GM18861 (cell line): ENCODE measurements around the gene NMUR1.
"Not testable (repeated sequence)": the region's sequence is repeated elsewhere in the genome, so short reads cannot be mapped to it uniquely, and the experiment has no call there.

Source experiments
- ATAC-seq: cut with Tn5 transposase; IDR thresholded peaks from one replicate; pipeline ENCODE4 v1.9.1; 2021; ENCODE audit not compliant: unreplicated experiment

The NMUR1 gene, protein sequence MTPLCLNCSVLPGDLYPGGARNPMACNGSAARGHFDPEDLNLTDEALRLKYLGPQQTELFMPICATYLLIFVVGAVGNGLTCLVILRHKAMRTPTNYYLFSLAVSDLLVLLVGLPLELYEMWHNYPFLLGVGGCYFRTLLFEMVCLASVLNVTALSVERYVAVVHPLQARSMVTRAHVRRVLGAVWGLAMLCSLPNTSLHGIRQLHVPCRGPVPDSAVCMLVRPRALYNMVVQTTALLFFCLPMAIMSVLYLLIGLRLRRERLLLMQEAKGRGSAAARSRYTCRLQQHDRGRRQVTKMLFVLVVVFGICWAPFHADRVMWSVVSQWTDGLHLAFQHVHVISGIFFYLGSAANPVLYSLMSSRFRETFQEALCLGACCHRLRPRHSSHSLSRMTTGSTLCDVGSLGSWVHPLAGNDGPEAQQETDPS

DNA sequence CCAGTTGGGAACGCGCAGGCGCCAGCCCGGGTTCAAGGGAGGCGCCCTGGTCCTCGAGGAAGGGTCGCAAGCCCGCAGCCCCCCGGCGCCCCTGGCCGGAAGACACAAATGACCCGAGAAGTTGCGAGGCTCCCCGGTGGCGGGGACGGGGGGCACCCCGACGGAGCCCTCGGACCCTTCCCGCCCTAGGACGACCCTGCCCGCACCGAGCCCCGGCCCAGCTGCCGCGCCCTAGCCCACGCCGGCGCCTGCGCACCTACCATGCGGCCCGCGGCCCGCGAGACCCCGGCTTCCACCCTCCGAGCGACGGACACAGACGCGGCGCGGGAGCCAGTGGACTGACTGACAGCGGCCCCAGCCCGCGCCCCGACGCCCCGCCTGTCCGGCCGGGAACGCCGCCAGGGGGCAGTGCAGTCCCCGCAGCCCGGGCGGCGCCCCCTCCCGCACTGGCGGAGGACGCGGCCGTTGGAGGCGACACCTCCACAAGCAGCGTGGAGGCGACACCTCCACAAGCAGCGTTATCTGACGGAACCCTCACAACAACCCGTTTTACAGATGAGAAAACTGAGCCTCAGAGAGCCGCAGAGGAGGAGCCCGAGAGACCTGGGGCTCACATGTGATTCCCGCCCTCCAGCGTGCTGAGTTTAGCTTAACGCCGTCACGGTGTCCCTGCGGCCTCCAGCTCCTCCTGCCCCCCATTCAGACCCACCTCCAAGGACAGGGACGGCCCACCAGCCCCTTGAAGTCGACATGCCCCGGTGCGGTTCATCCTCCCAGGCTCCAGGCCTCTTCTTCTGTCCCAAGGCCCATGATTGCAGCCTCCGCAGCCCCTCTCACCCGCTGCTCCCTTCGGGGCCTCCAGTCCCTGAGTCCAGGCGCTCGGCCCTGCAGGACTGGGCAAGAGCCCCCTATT lies at the start of gene NMUR1:
TSS of gene NMUR1 (minus strand) at position 347 of the 913 bp plus-strand sequence. CDS start at position 263, 84 bp downstream.
- ATAC-seq = no peak

DNA sequence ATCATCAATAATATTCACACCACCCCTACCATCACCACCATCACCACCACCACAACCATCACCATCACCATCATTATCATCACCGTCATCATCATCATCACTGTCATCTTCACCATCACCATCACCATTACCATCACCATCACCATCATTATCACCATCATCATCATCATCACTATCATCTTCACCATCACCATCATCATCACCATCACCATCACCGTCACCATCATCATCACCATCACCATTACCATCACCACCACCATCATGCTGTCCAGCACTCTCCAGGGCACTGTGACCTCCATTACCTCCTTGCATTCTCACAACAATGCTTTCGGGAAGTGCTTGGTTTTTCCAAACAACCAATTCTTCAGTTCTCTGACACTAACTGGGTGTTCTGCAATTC lies 49.3 kb upstream of the NMUR1 start:
- no peak for ATAC-seq

- ATAC-seq = not testable (repeated sequence)
These were observed 48.4 kb upstream of the NMUR1 start for GRCh38 chr2:231578655-231579054.

DNA sequence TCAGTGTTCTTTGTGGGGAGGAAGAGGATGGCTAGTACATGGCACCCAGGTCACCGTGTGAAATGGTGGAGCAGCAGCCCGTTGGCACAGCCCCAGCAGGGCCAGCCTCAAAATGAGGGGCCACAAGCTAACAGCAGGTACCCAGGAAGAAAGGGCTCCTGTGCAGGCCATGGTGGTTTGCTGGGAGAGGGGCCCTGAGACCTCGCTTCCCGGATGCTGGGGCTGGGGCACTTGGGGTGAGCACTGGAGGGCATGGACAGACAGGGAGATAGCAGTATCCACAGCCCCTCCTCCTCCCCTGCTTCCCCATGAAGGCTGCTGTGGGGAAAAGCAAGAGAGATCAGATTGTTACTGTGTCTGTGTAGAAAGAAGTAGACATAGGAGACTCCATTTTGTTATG lies 46.2 kb upstream of the NMUR1 start:
- ATAC-seq = no peak

GRCh38 chr2:231575612-231576256 lies 45.5 kb upstream of the NMUR1 start:
- ATAC-seq = no peak

DNA sequence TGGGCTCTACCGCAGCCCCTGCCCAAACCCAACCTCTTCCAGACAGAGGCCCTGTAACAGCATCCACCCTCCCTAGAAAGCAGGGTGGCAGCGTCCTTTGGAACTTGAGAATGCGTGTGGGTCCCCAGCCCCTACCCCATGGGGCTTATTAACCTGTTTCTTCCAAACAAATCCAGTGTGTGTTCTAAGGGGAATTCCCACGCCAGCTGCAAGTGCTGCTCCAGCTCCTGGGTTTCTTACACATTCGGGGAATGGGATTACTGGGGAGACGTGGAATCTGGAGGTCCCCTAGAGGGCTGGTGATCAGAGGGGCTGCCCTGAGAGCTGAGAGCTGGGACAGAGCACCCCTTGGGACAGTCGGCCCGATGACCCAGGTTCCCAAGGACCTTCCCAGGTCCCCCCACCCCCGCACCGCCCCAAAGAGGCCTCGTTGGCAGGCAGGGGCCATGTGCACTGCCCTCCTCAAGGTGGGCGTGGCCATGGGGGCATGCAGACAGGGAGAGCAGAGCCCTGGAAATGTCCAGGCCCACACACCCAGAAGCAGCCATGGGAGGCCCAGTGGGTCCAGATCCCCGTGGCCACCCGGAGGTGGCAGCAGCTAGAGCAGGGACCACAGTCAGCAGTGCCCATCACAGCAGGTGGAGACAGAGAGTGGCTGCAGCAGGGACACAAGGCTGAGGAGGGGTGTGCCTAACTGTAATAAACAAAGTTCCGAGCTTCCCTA lies 43.6 kb upstream of the NMUR1 start:
- ATAC-seq = no peak

DNA sequence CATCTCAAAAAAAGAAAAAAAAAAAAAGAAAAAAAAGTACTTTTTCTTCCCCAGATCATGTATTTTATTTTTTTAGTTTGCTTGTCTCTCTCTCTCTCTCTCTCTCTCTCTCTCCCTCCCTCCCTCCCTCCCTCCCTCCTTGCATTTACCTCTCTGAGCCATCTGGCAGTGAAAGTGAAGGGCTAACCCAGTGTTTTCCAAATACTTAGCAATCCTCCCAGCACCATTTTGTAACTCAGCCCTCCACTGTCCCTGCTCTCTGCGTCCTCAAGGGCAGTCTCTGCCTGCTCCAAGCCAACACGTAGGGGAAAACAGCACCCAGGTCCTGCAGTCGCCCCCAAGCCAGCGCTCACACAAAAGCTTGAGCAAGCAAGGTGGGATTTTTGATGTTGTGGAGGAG lies 42.9 kb upstream of the NMUR1 start:
- ATAC-seq = no peak

DNA sequence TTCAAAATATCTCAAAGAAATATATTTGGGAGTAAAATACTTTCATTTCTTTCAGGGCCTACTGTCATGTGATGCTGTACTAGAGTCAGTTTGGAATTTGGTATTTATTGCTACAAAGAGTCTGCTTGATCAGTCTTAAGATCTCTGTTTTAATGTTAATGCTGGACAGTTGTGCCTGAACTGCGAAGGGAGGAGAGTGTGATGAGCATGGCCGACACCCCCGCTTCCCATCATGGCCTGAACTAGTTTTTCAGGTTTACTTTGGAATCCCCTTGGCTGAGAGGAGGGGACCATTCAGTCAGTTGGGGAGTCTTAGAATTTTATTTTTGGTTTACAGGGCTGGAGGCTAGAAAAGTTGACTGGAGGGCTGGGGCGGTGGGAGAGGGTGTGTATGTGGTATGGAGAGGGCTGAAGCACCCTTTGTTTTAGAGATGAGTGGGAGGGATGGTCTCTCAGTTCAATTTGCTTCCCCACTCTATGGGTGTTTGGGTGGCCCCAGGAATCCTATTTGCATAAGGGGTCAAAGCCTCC lies 41.5 kb upstream of the NMUR1 start:
- no peak for ATAC-seq

GRCh38 chr2:231570915-231571314 lies 40.7 kb upstream of the NMUR1 start:
- not testable (repeated sequence) for ATAC-seq

GRCh38 chr2:231568785-231569435 lies 38.7 kb upstream of the NMUR1 start:
- no peak for ATAC-seq

- no peak for ATAC-seq
These were observed 38.0 kb upstream of the NMUR1 start for GRCh38 chr2:231568098-231568784.

DNA sequence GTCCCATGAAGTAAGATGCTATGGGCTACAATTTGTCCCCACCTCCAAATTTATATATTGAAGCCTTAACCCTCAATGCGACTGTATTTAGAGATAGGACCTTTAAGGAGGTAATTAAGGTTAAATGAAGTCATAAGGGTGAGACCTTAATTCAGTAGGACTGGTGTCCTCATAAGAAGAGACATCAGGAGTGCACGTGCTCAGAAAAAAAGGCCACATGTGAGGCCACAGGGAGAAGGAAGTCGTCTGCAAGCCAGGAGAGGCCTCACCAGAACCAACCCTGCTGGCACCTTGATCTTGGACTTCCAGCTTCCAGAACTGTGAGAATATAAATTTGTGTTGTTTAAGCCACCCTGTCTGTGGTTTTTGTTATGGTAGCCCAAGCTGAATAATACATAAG lies 36.9 kb upstream of the NMUR1 start:
- ATAC-seq = no peak

DNA sequence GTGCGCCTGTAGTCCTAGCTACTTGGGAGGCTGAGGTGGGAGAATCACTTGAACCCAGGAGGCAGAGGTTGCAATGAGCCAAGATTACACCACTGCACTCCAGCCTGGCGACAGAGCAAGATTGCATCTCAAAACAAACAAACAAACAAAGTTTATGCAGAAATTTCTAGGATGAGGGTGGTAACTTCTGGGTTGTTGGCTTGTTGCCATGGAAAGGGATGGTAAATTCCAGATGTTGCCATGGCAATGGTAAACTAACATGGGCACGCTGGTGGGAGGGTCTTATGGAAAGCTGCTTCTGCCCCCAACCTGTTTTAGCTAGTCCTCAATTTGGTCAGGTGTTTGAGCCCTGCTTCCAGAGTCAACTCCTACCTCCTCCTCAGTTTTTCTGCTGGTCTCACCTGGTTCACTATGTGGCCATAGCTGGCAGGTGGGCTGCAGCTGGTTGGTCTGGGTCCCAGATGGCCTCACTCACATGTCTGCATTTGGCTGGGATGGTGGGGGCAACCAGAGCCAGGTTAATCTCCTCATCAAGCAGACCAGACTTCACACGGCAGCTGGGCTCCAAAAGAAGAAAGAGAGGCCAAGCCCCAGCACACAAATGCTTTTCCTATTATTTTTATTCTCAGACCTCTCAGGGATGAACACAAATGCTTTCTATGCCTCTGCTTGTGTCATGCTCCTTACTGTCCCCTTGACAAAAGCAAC lies 35.8 kb upstream of the NMUR1 start:
- ATAC-seq = no peak

DNA sequence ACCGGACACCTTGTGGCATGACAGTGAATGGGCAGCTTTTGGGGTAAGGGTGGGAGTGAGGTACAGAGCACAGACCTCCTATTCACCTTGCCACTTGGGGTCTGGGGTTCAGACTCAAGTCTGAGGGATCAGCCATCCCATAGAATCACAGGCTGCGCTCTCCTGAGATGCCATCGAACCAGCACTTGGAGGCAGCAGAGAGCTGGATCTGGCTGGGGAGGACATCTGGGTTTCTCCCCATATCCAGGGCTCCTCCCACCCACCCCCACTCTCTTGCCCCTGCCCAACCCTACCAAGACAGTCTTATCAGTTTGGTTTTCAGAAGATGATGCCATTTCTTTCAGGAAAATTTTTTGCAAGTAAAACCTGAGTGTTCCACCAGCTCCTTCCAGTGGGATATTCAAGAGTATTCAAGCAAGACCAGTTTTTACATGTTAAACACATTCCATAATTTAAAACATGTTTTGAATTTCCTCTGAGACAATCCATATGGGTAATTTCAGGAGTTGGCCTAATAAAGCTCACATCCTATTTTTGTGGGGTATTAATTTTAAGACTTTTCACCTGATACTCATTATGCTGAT lies 33.2 kb upstream of the NMUR1 start:
- ATAC-seq = no peak

DNA sequence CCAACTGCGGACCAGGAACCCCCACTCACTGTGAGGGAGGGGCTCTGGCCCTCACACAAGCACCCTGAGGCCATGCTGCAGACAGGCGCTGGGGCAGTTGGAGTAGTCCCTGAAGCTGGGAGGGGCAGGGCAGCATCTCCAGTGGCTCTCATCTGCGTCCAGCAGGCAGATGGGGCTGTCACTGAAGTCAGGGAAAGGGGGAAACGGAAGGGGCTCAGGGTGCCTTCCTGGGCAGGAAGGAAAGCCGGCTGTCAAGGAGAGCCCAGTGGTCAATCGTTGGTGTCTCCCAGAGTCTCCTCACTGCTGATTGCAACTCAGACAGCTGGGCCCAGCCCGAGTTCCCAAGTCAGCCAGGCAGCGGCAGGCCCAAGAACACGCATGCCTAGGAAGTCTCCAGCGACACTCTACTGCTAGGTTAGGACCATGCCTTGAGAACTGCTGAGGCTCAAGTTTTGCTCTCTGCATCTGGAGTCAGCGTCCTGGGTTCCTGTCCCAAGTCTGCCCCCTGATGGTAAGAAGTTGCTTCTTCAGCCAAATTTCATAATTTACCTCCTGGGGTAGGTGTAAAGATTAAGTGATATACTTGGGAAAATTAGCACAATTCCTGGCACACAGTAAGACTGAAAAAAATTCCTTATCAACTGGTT lies 27.4 kb upstream of the NMUR1 start:
- ATAC-seq = peak; percentile 84

DNA sequence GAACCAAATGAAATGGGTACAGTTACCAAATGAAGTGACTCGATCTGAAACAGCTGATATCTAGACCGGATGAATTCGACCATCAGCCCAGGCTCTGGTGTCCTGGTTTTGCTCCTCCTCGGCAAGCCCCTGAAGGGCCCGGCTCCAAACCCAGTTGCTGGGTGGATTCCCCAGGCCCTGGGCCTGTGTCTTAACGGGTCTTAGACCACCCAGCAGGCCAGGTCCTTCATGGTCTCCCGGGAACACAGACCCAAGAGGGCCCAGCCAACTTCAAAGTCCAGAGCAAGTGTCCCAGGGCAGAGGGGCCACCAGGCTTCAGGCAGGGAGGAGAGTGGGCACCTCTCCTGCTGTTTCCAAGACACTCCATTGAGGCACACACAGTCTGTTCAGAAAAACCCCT lies 26.7 kb upstream of the NMUR1 start:
- no peak for ATAC-seq

GRCh38 chr2:231556496-231556895 lies 26.3 kb upstream of the NMUR1 start:
- ATAC-seq = not testable (repeated sequence)
